Activated naive CD4-positive, alpha-beta T cell treated with anti-CD3 and anti-CD28 coated beads, Interleukin-2, amount 50 U/mL, for 16 hours (primary cell): Measurements from ENCODE around the gene MICB.

ENCODE experiments used
- DNase-seq: peaks from one replicate; pipeline ENCODE4 v3.0.0-alpha.2; 2020

MICB gene

DNA sequence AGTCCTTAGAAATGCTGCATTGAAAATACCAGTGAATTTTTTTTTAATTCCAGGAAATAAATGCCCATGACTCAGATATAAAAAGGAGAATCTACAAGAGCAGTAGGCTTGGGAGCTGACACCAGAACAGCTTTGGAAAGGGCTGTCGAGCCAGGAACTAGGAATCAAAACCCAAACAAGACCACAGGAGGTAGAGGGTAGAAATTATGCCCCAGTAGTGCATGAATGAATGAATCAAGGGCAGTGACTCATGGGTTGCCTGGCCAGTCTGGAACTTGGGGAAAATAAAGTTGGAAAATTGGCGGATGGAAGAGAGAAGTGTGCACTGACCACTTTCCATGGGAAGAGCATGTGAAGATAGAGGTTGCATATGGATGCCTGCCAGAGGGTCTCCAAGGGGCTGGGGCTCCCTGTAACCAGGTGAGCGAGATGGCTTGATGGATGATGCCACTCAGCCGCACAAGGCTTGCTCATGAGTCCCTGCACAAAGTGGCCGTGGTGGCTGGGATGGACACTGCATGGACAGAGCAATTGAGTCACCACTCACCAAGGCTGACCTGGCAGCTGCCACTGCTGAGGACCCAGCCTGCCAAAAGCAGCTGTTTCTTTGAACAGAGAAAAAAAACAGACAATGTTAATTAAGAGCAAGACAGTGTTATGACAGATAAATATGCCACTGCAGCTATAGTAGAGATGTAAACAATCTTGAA, 15.7 kb downstream of the MICB start:
- no peak for DNase-seq

DNA sequence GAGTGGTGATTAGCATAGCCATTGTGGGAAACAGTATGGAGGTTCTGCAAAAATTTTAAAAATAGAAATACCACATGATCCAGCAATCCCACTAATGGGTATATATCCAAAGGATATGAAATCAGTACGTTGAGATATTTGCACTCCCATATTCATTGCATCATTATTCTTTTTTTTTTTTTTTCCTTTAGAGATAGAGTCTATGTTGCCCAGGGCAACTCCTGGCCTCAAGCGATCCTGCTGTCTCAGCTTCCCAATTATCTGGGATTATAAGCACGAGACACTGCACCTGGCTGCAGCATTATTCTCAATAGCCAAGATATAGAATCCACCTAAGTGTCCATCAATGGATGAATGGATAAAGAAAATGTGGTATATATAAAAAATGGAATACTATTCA, 23.9 kb downstream of the MICB start:
- no peak for DNase-seq

DNA sequence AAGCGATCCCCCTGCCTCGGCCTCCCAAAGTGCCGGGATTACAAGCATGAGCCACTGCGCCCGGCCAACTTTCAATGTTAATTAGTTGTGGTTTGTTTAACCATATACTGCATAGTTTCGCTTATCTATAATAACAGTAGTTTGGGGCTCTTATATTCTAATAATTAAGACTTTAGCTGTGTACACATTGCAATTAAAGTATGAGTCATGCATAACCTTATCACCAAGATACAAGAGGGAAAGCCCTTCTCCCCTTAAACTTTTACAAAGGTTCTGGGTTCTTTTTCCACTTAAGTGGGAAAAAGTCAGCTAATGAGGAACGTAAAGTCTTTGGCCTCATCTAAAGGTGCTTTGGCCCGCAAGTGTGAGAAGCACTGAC, 27.6 kb downstream of the MICB start:
- DNase-seq = no peak

DNA sequence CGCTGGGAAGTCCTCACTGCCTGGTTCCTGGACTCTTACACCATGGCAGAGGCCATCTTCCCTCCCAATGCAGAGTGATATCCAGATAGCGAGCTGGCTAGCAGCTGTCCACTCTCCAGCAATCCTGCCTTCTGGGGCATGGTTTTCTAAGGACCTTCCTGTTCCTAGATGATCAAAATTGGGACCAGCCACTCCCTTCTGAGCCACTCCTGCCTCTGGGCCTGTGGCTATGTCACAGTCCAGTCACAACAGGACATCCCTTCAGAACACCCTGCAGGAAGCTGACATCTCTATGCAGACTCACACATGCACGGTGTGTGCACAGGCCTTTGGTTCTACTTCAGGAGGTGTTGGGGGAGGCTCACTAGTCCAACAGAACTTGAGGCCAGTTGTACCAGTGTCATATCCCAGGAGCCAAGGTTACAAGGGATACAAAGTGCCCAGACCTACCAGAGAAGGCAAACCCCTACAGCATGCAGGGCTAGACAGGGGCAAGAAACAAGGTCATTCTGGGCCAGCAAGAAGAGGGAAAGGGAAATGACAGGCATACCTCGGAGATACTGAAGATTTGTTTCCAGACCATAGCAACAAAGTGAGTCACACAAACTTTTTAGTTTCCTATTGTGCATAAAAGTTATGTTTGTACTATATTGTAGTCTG, 28.1 kb downstream of the MICB start:
- DNase-seq = no peak

DNA sequence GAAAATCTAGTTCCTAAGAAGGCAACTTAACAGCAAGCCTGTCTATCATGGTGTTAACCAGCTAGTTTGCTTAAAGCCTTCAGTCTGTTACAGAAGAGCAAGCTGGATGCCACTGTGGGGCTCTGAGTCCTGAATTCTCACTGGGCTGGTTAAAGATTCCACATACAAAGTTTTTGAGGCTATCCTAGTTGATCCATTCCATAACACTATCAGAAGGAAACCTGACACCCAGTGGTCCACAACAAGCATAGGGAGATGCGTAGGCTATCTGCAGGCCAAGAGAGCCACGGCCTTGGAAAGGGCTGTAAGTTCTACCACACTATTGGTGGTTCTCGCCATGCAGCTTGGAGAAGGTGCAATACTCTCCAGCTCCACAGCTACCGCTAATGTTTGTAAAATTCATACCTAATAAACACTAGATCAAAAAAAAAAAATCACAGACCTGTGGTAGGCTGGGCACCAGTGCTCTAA, 30.4 kb downstream of the MICB start:
- DNase-seq = no peak

DNA sequence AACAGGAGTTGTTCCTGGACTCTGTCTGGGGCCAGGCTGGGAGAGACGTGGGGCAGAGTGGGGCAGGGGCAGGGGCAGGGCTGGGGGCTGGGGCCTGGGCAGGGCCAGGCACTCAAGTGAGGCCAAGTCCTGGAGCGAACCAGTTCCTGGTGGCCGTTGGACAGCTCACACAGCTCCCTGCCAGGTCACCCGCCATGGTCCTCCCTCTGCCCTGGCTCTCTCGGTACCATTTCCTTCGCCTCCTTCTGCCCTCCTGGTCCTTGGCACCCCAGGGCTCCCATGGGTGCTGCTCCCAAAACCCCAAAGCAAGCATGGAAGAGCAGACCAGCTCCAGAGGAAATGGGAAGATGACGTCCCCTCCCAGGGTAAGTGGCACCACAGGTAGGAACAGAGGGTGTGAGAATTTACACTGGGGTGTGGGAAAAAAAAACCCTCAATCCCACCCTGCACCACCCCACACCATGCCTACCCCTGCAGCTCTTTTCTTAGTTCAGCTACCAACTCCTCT, 30.9 kb downstream of the MICB start, which contains the start of gene MCCD1:
TSS of gene MCCD1 (plus strand) at position 142 of the 508 bp plus-strand sequence. CDS start at position 195, 53 bp downstream.
- no peak for DNase-seq

DNA sequence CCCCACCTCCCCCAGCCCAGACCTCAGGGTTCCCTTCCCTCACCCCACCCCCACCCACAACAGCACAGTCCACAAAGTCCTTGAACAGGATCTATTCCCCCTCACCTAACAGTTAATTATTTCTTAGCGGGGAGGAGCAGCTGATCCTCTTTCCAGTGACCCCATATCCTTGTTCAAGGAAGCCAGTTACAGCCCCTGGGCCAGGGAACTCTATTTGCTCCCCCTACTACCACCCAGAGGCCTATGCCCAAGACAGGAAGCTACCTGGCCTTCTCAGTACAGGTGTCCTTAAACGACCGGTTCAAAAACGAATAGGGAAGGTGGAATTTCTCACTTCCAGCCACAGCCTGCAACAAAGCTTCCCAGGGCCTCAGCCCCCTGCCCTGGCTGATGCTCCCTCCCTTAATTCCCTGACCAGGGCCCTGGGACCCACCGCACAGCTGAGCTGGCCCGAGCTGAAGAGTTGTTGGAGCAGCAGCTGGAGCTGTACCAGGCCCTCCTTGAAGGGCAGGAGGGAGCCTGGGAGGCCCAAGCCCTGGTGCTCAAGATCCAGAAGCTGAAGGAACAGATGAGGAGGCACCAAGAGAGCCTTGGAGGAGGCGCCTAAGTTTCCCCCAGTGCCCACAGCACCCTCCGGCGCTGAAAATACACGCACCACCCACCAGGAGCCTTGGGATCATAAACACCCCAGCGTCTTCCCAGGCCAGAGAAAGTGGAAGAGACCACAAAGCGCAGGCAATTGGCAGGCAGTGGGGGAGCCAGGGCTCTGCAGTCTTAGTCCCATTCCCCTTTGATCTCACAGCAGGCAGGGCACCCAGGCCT, 31.6 kb downstream of the MICB start:
- no peak for DNase-seq

DNA sequence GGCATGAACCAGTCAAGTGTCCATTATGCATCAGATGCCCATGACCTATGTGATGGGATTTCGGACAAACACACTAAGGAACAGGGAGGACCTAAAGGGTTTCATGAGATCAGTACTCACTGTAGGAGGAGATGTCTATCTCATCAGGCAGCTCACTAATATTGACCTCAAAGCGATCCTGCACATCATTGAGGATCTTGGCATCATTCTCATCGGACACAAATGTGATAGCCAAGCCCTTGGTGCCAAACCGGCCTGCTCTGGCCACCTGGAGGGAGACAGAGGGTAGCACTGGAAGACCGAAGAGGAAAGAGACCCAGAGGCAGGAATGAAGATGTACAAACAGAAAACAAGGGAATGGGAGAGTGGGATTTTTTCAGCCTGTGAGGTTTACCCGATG, 32.7 kb downstream of the MICB start:
- no peak for DNase-seq

DNA sequence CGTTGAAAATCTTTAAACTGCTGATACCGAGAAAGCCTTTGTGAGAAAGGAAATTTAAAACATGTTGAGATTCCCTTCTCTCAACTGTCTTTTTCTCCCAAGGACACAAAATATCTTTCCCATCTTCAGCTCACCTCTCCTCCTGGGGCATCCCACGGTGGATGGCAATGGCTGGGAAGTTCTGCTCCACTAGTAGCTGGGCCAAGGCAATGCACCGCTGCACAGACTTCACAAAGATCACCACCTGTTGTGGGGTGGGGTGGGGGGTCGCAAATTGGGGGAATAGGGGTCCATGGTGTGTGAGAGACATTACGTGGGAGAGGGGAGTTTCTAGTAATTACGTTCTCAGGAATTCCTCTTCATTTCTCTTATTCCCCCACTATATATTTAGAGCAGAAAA, 33.2 kb downstream of the MICB start:
- no peak for DNase-seq

DNA sequence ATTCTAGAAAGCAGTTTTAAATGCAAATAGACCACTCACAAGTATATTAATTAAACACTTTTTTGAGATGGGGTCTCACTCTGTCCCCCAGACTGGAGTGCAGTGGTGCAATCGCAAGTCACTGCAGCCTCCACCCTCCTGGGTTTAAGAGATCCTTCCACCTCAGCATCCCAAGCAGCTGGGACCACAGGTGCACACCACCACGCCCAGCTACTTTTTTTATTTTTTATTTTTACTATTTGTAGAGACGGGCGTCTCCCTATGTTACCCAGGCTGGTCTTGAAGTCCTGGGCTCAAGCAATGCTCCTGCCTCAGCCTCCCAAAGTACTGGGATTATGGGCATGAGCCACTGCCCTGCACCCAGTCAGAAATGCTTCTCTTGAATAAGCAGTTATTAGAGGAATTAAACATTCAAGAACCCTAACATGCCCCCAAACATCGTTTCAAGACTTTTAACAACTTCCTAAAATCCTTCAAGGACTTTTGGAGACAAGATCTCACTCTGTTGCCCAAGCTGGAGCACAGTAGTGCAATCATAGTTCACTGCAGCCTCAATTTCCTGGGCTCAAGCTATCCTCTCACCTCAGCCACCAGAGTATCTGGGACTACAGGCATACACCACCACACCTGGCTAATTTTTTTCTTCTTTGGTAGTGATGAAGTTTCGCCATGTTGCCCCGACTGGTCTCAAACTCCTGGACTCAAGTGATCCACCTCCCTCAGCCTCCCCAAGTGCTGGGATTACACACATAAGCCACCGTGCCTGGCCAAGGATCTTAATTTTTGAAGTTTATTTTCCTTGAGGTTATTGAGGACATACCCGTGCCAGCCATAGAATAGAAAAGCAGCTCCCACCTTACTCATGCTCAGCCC, 34.1 kb downstream of the MICB start:
- DNase-seq = no peak

DNA sequence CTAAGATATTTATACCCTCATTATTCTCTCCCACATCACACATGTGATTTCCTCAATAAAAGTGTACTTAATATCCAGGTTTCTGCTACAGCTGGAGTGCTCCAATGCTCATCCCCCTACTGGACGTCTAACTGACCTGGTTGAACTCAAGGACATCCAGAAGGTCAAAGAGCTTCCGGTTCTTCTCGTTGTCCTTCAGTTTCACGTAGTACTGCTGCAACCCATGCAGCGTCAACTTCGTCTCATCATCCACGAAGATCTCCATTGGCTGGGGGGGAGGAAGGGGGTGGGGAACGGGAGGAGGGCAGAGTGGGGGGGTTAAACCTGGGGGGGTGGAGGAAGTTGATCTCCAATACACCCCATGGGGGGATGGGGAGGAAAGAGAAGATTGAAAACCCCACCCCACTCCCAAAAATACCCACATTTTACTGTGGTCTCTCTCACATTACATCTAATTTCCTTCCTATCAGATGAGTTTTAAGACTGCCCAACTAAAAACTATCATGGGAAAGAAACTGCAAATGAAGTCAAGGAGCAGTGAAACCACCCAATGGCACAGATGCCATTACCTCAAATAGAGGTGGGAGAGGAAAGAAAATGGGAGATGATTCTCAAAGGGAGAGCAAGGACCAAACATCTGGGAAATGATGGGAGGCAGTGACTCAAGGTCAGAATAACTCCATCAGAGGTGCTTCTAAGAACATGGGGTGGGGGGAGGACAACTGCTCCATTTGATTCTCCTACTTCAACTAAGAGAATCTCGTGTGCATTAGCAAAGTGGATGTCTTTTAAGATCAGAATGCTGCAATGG, 34.9 kb downstream of the MICB start:
- no peak for DNase-seq

DNA sequence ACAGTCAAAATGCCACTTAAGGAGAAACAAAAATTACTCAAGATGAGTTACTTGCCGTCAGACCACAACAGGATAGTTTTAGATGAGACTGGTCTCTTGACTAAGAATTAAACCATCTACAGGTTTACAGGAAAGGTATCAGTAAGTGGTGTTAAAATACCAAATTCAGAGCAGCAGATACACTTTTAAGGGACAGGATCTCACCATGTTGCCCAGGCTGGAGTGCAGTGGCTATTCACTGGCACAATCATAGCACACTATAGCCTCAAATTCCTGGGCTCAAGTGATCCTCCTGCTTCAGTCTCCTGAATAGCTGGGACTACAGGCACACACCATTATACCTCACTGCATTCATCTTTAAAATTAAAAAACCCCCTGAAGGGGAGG, 35.5 kb downstream of the MICB start:
- no peak for DNase-seq

DNA sequence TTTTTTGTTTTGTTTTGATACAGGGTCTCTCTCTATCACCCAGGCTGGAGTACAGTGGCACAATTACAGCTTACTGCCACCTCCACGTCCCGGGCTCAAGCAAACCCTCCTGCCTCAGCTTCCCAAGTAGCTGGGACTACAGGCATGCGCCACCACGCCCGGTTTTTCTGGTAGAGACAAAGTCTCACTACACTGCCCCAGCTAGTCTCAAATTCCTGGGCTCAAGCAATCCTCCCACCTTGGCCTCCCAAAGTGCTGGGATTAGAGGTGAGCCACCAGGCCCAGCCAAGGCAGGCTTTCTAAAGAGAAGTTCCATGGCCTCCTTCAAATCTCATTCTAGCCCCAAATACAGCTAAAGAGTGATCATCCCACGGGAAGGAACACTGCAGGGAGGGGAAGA, 36.1 kb downstream of the MICB start:
- DNase-seq = no peak

DNA sequence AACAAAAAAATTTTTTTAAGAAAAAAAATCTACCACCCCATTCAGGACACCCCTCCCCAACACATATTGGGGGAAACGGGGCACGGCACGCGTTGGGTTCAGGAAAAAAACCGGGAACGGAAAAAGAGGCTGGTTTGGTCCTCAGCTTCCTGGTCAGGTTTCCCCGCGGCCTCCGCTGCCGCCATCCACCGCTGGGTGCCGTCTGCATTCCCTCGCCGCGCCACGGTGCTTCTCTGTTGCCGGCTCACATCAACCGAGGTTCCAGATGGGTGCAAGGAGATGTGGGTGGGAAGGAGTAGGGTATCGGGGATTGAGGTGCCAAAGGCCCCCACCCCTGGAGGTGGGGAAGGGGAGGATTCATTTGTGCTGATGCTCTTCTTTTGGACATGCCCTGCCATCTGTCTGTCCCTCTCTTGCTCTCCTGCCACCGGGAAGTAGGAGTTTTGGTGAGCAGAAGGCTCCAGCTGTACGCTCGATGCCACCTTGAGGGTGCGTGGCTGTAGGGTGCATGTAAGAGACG, 36.6 kb downstream of the MICB start:
- no peak for DNase-seq

DNA sequence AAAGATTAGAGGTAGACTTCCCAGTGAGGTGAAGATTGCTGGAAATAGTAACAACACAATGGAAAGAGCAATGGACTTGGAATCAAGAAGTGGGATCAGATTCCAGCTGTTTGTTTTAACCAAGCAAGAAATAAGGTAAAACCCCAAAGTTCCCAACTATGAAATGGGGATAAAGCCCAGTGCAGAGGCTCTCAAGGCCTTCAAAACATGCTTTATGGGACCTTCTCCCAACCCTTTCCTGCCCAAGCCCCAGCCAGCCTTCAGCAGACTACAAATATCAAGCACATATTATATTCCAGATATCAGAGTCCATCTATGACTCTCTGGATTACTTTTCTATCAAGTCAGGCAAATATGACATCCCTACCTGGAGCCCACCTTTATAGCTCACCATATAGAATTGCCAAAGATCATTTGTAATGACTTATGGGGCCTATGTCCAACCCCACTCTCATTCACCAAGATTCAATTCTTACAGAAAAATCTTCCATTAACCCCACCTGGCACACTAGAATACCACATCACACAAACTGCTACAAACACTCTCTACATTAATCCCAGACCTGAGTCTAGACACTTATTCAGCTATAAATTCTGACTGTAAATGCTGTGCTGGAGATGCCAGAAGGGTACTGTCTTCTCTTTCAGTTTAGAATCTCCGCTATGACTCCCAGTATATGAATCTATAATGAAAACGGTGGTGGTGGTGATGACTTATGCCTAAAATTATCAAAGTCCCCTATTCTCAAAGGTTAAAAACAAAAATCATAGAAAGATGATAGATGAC, 37.8 kb downstream of the MICB start:
- DNase-seq = no peak

DNA sequence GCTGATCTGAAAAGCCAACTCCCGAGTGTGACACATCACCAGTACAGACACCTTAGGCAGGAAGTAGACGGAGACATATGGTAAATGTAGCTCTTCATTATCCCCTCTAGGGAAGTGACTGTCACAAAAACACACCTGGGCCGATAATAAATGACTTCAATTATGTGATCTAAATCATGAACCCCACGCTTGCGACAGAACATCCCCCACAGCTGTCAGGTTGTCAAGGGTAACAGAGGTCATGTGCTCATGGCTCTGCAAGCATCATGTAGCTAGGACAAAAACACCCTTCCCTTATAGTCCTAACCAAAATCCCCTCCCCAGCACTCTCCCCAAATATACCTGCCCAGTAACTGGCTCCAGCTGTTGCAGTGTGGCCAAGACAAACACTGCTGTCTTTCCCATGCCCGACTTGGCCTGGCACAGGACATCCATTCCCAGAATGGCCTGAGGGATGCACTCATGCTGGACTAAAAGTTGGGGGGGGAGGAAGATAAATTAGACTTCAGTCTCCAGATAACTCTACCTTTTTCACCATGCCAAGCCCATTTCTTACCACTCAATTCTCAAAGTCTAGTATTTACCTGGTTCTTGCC, 41.0 kb downstream of the MICB start:
- DNase-seq = no peak

DNA sequence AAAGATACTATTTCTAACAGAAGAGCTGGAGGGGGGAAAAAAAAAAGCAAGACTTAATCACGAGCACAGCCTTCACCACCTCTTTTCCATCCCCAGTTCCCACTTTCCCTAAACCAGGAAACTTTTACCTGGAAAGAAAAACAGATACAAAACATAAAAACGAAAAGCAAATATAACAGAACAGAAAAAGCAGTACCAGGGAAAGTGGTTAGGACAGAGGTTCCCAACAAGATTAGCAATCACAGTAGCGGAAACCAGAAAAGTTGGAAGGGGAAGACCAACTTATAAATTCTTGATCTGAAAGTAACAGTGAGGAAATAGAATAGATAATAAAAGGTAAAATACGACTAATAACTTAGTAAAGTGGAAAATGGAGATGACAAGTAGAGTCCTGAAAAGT, 42.7 kb downstream of the MICB start:
- DNase-seq = no peak

DNA sequence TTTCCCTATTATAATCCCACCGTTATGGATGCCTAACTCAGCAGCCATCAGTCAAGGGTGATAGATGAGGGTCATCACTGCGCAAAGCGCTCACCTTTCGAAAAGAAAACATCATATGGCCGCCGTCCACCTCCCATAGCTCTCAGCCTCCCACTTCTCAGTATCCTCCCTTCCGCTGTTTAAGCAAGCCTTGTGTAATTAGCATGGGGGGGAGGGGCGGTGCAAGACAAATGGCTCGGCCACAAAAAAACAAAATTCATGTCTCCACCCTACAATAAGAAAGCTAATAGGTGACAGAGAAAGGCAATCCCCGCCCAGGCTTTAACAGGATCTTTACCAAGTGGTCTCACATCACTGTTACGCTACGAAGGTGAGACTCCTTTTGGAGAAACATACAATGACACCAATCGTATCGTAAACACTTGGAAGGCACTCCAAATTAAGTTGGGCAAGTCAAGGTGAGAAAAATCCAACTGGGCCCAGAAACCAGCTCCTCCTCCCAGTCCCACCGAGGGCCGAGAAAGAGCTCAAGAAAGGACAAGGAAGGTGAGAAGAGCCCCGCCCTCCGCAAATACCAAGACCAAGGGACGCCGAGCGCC, 43.2 kb downstream of the MICB start:
- DNase-seq = peak; percentile 58

DNA sequence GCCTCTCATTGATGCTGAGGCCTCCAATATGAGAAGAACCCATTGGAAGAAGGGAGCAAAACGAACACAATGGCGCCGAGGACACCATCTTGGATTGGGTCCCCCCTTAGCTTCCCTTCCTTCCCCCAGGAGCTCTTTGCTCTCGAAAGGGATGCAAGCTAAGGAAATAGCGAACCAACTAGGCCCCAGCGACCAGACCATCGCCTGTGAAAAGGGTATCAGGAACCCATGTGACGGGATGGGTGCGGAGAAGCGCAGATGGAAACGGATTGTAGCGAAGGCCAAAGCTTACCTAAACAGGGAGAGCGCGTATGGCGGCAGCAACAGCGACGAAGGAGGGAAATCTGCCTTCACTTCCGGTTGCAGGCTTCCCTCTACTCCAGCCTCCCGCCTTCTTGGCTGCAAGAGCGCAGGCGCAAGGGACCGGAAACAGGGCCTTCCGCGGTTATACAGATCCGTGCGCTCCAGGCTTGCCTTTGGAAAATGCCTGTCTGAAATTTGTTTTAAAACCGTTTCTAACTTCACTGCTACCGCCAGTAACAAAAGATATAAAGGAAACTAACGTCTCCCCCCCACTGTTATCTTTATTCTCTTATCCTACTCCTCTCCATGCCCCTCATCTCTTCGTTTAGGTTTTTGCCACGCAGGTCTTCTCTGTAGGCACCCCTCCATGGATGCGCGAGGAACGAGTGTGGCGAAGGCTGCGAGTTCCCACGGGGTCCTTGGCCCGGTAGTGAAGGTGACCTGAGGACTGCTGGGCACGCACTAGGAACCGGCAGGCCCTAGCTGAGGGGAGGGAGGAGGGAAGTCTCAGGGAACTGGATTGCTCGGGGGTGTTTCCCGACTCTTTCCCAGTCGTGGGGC, 43.9 kb downstream of the MICB start, which contains the start of gene DDX39B:
TSS of gene DDX39B (minus strand) at position 346 of the 864 bp plus-strand sequence. CDS start 1,471 bp downstream, outside the sequence.
- DNase-seq = peak; percentile 94
